Measurements from ENCODE around the gene MACO1. TPM values are rescaled to one million over a fixed set of nuclear protein-coding genes. Genes with fewer than 3 reads are reported as not detected.

Gene MACO1
- total RNA-seq, 4 donors from 2014 or later: 25.6 to 31.8 (median 28.7) TPM

GRCh38 chr1:25541889-25542658 lies 111.4 kb downstream of the MACO1 start:
- Histone ChIP-seq H3K27ac (no peak overlapping the region), H3K4me3 (replicated peaks in 1 of 3) (no peak overlapping the region), H3K36me3 (no peaks in the 10 kb centered on the region), H3K27me3 (no peaks in the 10 kb centered on the region), H3K9me3 (no peaks in the 10 kb centered on the region), H3K4me1 (peaks cover 22 to 27% of the 10 kb centered on the region in 2 donors)
- 88% methylated on average over 7 to 8 of the region's 8 CpGs for WGBS, 2 donors
- TF ChIP-seq CTCF (IDR thresholded peaks at IDR 0.05) (no peak), POLR2A (IDR thresholded peaks at IDR 0.05) (no peak)
- DNase-seq: no peak
- intact Hi-C loops (cut with DNase I): loop anchor here (5.0 to 10.0 kb wide), 2 partner anchors 70 to 253 kb away; no protein-coding TSS in a partner anchor

GRCh38 chr1:25543005-25543424 lies 112.3 kb downstream of the MACO1 start:
- intact Hi-C loops (cut with DNase I): loop anchor here (5.0 to 10.0 kb wide), 2 partner anchors 69 to 252 kb away; no protein-coding TSS in a partner anchor
- Histone ChIP-seq H3K4me3 (replicated peaks in 1 of 3) (peak overlapping the region in 1 of 3 donors; percentile 91), H3K27ac (peak overlapping the region in 2 of 3 donors; percentile 64 to 70), H3K9me3 (no peaks in the 10 kb centered on the region), H3K27me3 (no peaks in the 10 kb centered on the region), H3K4me1 (peaks cover 20 to 27% of the 10 kb centered on the region in 2 donors), H3K36me3 (no peaks in the 10 kb centered on the region)
- DNase-seq: no peak
- TF ChIP-seq POLR2A (IDR thresholded peaks at IDR 0.05): no peak
- no peak for TF ChIP-seq CTCF (IDR thresholded peaks at IDR 0.05)
- 25 to 29% methylated on average over 7 of the region's 7 CpGs for WGBS, 2 donors

DNA sequence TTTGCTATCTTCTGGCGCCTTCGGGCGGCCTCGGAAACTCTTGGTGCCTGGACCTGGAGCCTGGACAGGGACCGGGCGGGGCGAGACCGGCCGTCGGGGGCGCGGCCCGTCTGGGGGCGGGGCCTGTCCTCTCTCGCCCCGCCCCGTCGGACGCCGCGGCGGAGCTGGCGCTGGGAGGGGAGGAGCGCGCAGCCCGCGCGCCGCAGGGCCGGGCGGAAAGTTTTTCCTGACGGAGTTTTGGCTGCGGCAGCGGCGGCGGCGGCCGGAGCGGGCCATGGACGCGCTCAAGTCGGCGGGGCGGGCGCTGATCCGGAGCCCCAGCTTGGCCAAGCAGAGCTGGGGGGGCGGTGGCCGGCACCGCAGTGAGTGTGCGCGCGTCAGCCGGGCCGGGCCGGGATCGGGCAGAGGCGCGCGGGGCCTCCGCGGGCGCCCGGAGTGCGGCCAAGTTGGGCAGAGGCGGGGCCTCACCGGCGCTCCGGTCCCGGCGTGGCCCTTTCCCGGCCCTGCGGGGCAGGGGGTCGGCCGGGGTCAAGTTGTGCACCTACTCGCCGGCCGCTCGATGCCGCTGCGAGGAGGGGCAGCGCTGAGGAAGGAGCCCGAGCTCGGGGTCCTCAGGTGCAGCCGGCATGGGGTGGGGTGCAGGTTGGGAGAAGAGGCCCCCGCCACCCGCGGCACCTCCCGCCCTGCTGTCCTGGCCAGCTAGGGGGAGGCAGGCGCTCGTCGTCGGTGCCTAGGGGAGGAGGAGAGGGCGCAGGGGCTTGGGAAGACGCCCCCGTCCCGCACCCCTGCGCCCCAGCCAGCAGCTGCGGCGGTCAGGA lies 112.9 kb downstream of the MACO1 start, which contains the start of gene LDLRAP1:
Gene LDLRAP1 (plus strand): TSS at position 182 of the 818 bp plus-strand sequence. CDS start 93 bp downstream, at position 275.
- peak within 1 kb of the TSS; percentile 64 to 76 (median 70) for H3K27ac ChIP-seq
- H3K27me3 ChIP-seq: no peaks in the 10 kb centered on the region
- 0% methylated on average over 4 to 19 of the region's 99 CpGs for WGBS, 2 donors
- H3K4me3 ChIP-seq (replicated peaks in 1 of 3): peak within 1 kb of the TSS; percentile 82 to 91 (median 87)
- no peaks in the 10 kb centered on the region for H3K9me3 ChIP-seq
- intact Hi-C loops (cut with DNase I): loop anchor here (5.0 to 10.0 kb wide), 2 partner anchors 69 to 251 kb away; no protein-coding TSS in a partner anchor
- DNase-seq: peak; percentile 75 to 76
- H3K4me1 ChIP-seq: peaks cover 23 to 31% of the 10 kb centered on the region in 2 donors
- TF ChIP-seq POLR2A (IDR thresholded peaks at IDR 0.05) (peak; percentile 87 to 96), CTCF (IDR thresholded peaks at IDR 0.05) (peak in 2 of 6 experiments; percentile 13 to 14)
- no peaks in the 10 kb centered on the region for H3K36me3 ChIP-seq

- intact Hi-C loops (cut with DNase I): loop anchor here (5.0 to 10.0 kb wide), 2 partner anchors 68 to 250 kb away; no protein-coding TSS in a partner anchor
- peak; percentile 37 to 45 for DNase-seq
- Histone ChIP-seq H3K4me1 (peaks cover 30 to 38% of the 10 kb centered on the region in 2 donors), H3K27me3 (no peaks in the 10 kb centered on the region), H3K9me3 (no peaks in the 10 kb centered on the region), H3K4me3 (replicated peaks in 1 of 3) (peak overlapping the region; percentile 82 to 91 (median 87)), H3K36me3 (no peaks in the 10 kb centered on the region), H3K27ac (peak overlapping the region in 2 of 3 donors; percentile 70 to 76)
- WGBS, 2 donors: 3 to 7% methylated on average over 15 to 18 of the region's 25 CpGs
- TF ChIP-seq POLR2A (IDR thresholded peaks at IDR 0.05) (no peak), CTCF (IDR thresholded peaks at IDR 0.05) (no peak)
These were observed 113.6 kb downstream of the MACO1 start for GRCh38 chr1:25544243-25544764.

Data from thyroid gland (tissue), 4 donors.